Muscle of arm (tissue), 12 donors: ENCODE measurements around the gene PRDM13. TPM values are rescaled to one million over a fixed set of nuclear protein-coding genes. Genes with fewer than 3 reads are reported as not detected.
"Not testable (repeated sequence)": the region's sequence is repeated elsewhere in the genome, so short reads cannot be mapped to it uniquely, and the experiment has no call there.

ENCODE experiments used
- DNase-seq: peaks from one replicate; pipeline ENCODE4 v3.0.0-alpha.2; 2013
- polyA plus RNA-seq, 12 donors: library from polyadenylated mRNA; unstranded; fragments of 120-200 nt; gene quantifications; one replicate each; pipeline ENCODE4 v1.2.1, GENCODE V29; 2013; ENCODE audit not compliant: insufficient read length in 12 of 12

The PRDM13 gene
- polyA plus RNA-seq, 12 donors = 0.07 TPM; not detected in 11

DNA sequence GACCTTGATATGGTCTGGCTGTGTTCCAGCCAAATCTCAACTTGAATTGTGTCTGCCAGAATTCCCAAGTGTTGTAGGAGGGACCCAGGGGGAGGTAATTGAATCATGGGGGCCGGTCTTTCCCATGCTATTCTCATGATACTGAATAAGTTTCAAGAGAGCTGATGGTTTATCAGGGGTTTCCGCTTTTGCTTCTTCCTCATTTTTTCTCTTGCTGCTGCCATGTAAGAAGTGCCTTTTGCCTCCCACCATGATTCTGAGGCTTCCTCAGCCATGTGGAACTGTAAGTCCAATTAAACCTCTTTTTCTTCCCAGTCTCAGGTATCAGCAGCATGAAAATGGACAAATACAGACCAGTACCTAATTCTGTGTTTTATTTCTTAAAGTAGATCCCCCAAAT, 15.4 kb downstream of the PRDM13 start:
- DNase-seq = not testable (repeated sequence)

DNA sequence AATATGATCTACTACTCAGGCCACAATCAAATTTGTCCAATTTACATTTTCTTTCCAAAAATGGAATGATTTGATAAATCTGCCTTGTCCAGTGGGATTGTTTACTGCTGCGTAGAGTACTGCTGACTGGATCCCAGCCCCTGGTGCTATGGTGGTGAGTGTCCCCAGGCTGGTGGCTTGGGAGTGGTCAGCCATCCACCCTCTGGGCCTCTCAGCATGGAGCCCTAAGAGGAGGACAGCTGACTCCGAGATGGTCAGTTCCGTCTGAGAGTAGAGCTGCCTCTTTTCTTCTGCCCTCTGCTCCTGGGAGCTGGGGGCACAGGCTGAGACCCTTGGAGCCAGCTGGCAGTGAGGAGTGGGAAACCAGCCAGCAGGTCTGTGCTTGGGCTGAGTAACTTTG, 22.7 kb downstream of the PRDM13 start:
- DNase-seq = no peak

DNA sequence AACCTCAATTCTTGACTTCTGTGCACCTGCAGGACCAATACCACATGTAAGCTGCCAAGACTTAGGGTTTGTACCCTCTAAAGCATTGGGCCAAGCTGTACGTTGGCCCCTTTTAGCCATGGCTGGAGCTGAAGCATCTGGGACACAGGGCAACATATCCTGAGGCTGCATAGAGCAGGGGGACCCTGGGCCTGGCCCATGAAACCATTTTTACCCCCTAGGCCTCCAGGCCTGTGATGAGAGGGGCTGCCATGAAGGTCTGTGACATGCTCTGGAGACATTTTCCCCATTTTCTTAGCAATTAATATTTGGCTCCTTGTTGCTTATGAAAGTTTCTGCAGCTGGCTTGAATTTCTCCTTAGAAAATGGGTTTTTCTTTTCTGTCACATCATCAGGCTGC, 31.0 kb downstream of the PRDM13 start:
- DNase-seq = no peak

DNA sequence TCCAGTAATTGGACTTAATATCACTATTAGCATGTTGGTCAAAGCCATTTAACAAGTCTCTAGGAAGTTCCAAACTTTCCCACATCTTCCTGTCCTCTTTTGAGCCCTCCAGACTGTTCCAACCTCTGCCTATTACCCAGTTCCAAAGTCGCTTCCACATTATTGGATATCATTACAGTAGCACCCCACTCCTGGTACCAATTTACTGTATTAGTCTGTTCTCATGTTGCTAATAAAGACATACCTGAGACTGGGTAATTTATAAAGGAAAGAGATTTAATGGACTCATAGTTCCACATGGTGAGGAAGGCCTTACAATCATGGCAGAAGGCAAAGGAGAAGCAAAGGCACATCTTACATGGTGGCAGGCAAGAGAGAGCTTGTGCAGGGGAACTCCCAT, 31.7 kb downstream of the PRDM13 start:
- not testable (repeated sequence) for DNase-seq

DNA sequence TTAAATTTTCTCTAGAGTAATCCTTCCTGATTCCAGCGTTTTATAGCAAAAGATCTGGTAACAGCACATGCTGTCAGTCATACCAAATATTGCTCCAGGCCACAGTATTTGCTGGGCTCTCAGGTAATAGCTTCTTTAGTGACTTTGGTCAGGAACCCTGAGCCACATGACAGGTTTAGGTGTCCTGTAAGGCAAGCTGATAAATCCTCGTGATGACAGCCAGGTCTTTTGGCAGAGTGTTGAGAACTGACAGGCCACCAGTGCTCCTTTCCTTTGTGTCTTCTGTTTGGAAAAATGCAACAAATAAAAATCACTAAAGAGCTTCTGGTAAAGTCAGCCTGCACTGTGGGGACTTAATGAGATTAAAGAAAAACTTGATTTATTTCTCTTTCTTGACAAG, 34.6 kb downstream of the PRDM13 start:
- DNase-seq = no peak

DNA sequence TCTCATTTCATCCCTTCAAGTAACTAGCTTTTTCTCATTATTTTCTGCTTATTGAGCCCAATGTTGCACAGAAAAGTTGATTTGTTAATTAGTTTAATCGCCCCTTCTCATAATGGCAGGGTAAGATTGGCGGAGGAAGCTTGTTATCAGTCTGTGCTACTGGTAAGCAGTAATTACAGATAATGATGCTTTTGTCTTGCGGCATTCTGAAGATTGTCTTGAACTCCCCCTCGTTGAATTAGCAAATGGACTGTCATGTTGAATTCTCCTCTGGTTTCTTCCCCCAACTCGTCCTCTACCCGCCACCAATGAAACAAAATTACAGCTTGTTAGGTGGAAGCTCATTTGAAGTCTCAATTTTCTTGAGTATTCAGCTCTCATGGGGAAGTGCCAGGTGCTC, 39.4 kb downstream of the PRDM13 start:
- no peak for DNase-seq

DNA sequence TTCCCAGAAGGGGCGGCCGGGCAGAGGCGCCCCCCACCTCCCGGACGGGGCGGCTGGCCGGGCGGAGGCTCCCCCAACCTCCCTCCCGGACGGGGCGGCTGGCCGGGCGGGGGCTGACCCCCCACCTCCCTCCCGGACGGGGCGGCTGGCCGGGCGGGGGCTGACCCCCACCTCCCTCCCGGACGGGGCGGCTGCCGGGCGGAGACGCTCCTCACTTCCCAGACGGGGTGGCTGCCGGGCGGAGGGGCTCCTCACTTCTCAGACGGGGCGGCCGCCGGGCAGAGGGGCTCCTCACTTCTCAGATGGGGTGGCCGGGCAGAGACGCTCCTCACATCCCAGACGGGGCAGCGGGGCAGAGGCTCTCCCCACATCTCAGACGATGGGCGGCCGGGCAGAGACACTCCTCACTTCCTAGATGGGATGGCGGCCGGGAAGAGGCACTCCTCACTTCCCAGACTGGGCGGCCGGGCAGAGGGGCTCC, 43.5 kb downstream of the PRDM13 start:
- not testable (repeated sequence) for DNase-seq

DNA sequence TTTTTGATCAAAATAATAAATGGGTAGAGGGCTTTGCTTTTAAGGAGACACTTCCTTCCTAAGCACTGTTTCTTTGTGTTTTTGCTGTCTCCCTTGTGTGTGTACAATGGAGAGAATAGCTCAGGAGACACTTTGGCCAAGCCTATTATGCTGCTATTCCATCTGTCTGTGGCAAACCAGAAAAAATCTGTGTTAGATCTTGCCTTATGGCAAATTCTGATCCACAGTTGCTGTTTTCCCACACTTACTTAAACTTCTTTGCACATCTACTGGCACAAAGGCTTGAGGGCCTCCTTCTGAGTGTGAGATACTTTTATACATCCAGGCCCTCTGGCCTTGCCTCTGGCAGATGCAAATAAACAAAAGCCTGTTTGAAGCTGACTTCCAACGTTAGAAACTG, 53.6 kb downstream of the PRDM13 start:
- no peak for DNase-seq

DNA sequence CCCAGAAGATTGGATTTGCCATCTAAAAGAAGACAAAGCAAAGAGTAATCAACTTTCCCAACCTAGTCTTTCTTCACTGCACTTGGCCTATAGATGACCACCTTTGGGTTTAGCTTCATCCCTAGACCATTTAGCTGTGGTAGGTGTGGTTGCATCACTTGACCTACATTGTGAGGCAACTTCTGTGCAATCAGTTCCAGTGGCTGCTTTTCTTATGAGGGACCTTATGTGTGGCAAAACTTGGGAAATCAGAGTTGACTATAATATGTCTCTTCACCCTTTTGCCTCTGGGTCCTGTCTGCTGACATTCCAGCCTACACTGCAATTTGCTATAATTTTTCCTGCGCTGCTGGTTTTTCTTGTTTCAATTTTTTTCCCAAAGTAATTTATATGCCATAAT, 55.2 kb downstream of the PRDM13 start:
- DNase-seq = no peak

DNA sequence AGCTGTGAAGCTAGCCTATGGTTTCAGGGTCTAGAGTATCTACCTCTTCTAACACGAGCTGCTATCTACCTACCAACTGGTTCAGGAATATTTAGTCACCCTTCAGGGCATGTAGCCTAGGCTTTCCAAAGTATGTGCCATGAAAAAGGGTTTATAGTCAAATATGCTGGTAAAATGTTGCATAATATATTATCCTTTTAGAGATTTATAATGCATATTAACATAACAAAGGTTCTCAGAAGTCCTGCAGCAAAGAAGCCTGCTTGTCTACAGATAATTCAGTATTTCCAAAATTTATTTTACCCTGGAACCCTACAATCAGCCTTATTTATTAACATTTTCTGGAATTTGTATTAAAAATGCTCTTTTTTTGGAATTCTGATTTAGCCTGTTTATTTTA, 56.0 kb downstream of the PRDM13 start:
- DNase-seq = no peak

Other genes with a start within 250 kb of the PRDM13 start
- gene COQ3, start 212.6 kb upstream of the PRDM13 start, polyA plus RNA-seq = 10 to 100 TPM in 3 of 12 donors, 1 to 10 TPM in 7, not detected in 2; 6.5 to 10.7 (median 9.8) TPM
- gene PNISR, start 181.5 kb upstream of the PRDM13 start, polyA plus RNA-seq = 100 to 1,000 TPM in 11 of 12 donors, 10 to 100 TPM in 1; 86.9 to 288 (median 155) TPM
- 10 to 100 TPM in 4 of 12 donors, 1 to 10 TPM in 7, not detected in 1; 5.3 to 12.7 (median 9.4) TPM for gene USP45, start 91.4 kb upstream of the PRDM13 start, polyA plus RNA-seq
- gene CCNC, start 38.2 kb upstream of the PRDM13 start, polyA plus RNA-seq = 10 to 100 TPM in 11 of 12 donors, not detected in 1; 24.2 to 63.9 (median 53.4) TPM